Measurements from ENCODE around the gene SPAG4. TPM values are rescaled to one million over a fixed set of nuclear protein-coding genes. Genes with fewer than 3 reads are reported as not detected.

SPAG4 gene
- total and polyA plus RNA-seq, 7 donors = 0.49 to 2.1 (median 1.1) TPM

DNA sequence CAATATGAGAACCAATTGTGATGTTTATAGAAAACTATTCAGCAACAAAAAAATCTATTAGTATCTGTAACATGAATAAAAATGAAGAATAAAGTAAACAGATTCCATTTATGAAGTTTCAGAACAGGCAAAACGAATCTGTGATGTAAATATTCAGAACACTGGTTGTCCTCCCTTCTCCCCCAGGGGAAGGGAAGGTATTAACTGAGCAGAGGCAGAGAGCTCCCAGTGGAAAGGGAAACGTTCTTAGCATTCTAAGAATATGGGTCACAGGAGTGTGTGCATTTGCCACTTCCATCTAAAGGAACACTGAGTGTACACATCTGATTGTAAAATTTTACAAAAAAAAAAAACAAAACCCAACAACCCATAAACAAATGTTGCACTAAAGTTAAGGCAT is 23.1 kb downstream of the SPAG4 start:
- H3K4me1 ChIP-seq = peaks cover 31% of the 10 kb centered on the region
- intact Hi-C loops (cut with DNase I) = no loop called here
- ATAC-seq = no peak
- WGBS, 3 donors = 23 to 39% (median 37%) methylated on average over 2 of the region's 2 CpGs
- no peaks in the 10 kb centered on the region for H3K27me3 ChIP-seq (ENCODE audit: insufficient read depth in 3 of 3, low read length in 2 of 3)
- no peak overlapping the region for H3K27ac ChIP-seq
- TF ChIP-seq, protein P1, sequence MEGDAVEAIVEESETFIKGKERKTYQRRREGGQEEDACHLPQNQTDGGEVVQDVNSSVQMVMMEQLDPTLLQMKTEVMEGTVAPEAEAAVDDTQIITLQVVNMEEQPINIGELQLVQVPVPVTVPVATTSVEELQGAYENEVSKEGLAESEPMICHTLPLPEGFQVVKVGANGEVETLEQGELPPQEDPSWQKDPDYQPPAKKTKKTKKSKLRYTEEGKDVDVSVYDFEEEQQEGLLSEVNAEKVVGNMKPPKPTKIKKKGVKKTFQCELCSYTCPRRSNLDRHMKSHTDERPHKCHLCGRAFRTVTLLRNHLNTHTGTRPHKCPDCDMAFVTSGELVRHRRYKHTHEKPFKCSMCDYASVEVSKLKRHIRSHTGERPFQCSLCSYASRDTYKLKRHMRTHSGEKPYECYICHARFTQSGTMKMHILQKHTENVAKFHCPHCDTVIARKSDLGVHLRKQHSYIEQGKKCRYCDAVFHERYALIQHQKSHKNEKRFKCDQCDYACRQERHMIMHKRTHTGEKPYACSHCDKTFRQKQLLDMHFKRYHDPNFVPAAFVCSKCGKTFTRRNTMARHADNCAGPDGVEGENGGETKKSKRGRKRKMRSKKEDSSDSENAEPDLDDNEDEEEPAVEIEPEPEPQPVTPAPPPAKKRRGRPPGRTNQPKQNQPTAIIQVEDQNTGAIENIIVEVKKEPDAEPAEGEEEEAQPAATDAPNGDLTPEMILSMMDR (IDR thresholded peaks at IDR 0.05) = no peak
- H3K36me3 ChIP-seq (ENCODE audit: insufficient read depth in 1 of 2, low read depth in 1 of 2) = no peaks in the 10 kb centered on the region
- no peak for DNase-seq
- no peak overlapping the region for H3K4me3 ChIP-seq
- no peaks in the 10 kb centered on the region for H3K9me3 ChIP-seq

DNA sequence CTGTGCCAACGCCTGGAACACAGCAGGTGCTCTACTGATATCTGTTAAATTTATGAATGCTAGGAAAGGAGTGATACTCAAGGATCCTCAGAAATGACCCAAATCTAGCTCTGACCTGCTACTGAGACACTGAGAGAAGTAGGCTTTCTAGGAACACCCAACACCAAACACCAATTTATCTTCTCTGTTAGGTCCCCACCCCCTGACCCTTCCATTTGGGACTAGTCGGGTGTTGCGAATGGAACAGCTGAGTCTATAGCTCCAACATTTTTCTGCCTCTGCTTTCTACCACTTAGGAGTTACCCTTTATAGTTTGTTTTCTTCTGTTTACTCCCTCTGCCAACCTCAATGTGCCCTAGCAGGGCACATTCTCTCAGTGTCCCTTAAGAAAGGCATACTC is 25.1 kb downstream of the SPAG4 start:
- Histone ChIP-seq H3K4me1 (peaks cover 39% of the 10 kb centered on the region), H3K27me3 (ENCODE audit: insufficient read depth in 3 of 3, low read length in 2 of 3) (no peaks in the 10 kb centered on the region), H3K27ac (no peak overlapping the region), H3K36me3 (ENCODE audit: insufficient read depth in 1 of 2, low read depth in 1 of 2) (no peaks in the 10 kb centered on the region), H3K4me3 (no peak overlapping the region), H3K9me3 (no peaks in the 10 kb centered on the region)
- TF ChIP-seq, protein P1 (IDR thresholded peaks at IDR 0.05) = no peak
- intact Hi-C loops (cut with DNase I) = no loop called here
- no peak for ATAC-seq
- DNase-seq = no peak
- WGBS, 3 donors = 35 to 67% (median 50%) methylated on average over 3 of the region's 3 CpGs

DNA sequence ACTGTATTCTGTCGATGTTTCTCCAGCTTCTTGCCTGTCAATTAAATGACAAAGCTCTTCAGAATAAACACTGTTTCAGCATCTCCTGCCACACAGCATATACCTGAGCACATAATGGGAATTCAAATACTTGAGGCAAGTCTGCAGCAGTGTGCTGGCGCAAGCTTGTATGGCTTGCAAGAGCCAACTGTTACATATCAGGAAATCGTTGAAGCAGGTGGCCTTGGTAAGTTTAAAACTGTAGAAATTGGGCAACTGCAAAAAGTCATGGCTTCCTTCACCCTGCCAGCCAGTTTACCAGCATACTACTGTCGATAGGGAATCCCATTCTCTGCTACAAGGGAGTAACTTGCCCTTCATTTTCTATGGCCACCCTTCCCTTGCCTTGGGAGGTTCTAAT is 26.1 kb downstream of the SPAG4 start:
- H3K4me3 ChIP-seq = no peak overlapping the region
- TF ChIP-seq, protein P1 (IDR thresholded peaks at IDR 0.05) = no peak
- ATAC-seq (no peak), DNase-seq (no peak)
- WGBS, 3 donors = 69 to 78% (median 69%) methylated on average over 4 of the region's 4 CpGs
- no peaks in the 10 kb centered on the region for H3K9me3 ChIP-seq
- no peaks in the 10 kb centered on the region for H3K27me3 ChIP-seq (ENCODE audit: insufficient read depth in 3 of 3, low read length in 2 of 3)
- peaks cover 30% of the 10 kb centered on the region for H3K4me1 ChIP-seq
- no peaks in the 10 kb centered on the region for H3K36me3 ChIP-seq (ENCODE audit: insufficient read depth in 1 of 2, low read depth in 1 of 2)
- intact Hi-C loops (cut with DNase I) = no loop called here
- no peak overlapping the region for H3K27ac ChIP-seq

DNA sequence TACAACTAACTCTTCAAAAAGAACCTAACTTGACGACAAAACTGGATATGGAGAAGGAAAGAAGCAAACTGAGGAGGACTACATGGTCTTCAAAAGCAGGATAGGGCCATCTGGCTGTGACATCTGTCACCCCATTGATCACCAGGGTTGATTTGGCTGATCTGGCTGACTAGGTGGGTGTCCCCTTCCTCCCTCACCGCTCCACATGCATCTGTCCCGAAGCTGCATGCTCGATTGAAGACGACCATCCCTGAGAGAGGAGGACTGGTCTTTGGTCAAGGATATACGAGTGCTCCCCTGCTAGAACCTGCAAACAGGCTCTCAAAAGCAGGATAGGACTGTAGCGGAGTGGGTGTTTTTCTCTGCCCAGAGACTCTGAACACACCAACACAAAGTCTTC is 27.4 kb downstream of the SPAG4 start:
- TF ChIP-seq, protein P1 (IDR thresholded peaks at IDR 0.05) = no peak
- DNase-seq (no peak), ATAC-seq (no peak)
- Histone ChIP-seq H3K9me3 (no peaks in the 10 kb centered on the region), H3K4me3 (no peak overlapping the region), H3K36me3 (ENCODE audit: insufficient read depth in 1 of 2, low read depth in 1 of 2) (no peaks in the 10 kb centered on the region), H3K27ac (no peak overlapping the region), H3K27me3 (ENCODE audit: insufficient read depth in 3 of 3, low read length in 2 of 3) (no peaks in the 10 kb centered on the region), H3K4me1 (peaks cover 18% of the 10 kb centered on the region)
- whole genome bisulfite sequencing, 3 donors = 88 to 92% (median 89%) methylated on average over 7 of the region's 7 CpGs
- intact Hi-C loops (cut with DNase I) = loop anchor here in 1 of 2 donors (1.0 kb wide), 1 partner anchor 37 kb away; no protein-coding TSS in a partner anchor

DNA sequence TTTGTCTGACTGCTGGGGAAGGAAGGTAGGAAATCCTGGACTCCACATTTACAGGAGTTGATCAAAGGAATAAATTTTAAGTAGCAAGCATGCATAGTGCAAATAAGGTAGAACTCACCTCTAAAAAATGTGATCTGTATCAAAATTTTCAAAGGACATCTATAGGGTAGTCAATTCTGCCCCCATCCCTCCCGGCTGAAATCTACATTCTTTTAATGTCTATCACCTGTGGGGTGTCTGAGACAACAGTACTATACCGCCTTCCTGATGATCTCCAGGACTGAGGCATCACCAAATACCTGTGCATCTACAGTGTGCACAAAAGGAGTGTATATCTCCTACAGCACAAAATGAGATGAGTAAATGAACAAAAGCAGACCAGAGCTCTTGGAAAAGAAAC is 29.2 kb downstream of the SPAG4 start:
- Histone ChIP-seq H3K36me3 (ENCODE audit: insufficient read depth in 1 of 2, low read depth in 1 of 2) (no peaks in the 10 kb centered on the region), H3K4me3 (no peak overlapping the region), H3K27me3 (ENCODE audit: insufficient read depth in 3 of 3, low read length in 2 of 3) (no peaks in the 10 kb centered on the region), H3K4me1 (peaks cover 20% of the 10 kb centered on the region), H3K27ac (no peak overlapping the region), H3K9me3 (no peaks in the 10 kb centered on the region)
- 83 to 90% (median 89%) methylated on average over 2 of the region's 2 CpGs for WGBS, 3 donors
- intact Hi-C loops (cut with DNase I) = no loop called here
- ATAC-seq (no peak), DNase-seq (no peak)
- TF ChIP-seq, protein P1 (IDR thresholded peaks at IDR 0.05) = no peak

Data from psoas muscle (tissue), 8 donors.